GM23338 (cell line): ENCODE measurements around the gene GAS2. TPM values are rescaled to one million over a fixed set of nuclear protein-coding genes. Genes with fewer than 3 reads are reported as not detected.

ENCODE experiments used
- ATAC-seq: fragments of 200-7000 bp; cut with Tn5 transposase; 3 replicates; pipeline ENCODE4 v1.9.1; 2020
- DNase-seq: peaks from one replicate; pipeline ENCODE4 v3.0.0-alpha.2; 2015; ENCODE audit warnings: low spot score
- H2AFZ ChIP-seq: fragments of 200-600 bp; sonication (generic); 2 replicates; pipeline ENCODE4 v1.8.0; 2016; ENCODE audit warnings: antibody characterized with exemption, mild to moderate bottlenecking, moderate library complexity
- H3F3A ChIP-seq: fragments of 200-600 bp; sonication (generic); replicated peaks from 2 replicates; pipeline ENCODE4 v1.8.0; 2017; ENCODE audit warnings: antibody characterized with exemption, mixed run types, low read depth
- H3K27ac ChIP-seq: fragments of 200-600 bp; sonication (generic); 2 replicates; pipeline ENCODE4 v1.6.1; 2016; ENCODE audit warnings: low read depth
- H3K27me3 ChIP-seq: fragments of 200-600 bp; sonication (generic); 2 replicates; pipeline ENCODE4 v1.8.0; 2016; ENCODE audit warnings: mild to moderate bottlenecking, mixed run types, moderate library complexity; ENCODE audit not compliant: insufficient read depth
- H3K36me3 ChIP-seq: fragments of 200-600 bp; sonication (generic); 2 replicates; pipeline ENCODE4 v1.8.0; 2016; ENCODE audit warnings: mild to moderate bottlenecking; ENCODE audit not compliant: insufficient read depth
- H3K4me1 ChIP-seq: fragments of 200-600 bp; sonication (generic); 2 replicates; pipeline ENCODE4 v1.8.0; 2016; ENCODE audit warnings: mild to moderate bottlenecking, moderate library complexity; ENCODE audit not compliant: insufficient read depth
- H3K4me2 ChIP-seq: fragments of 200-600 bp; sonication (generic); 2 replicates; pipeline ENCODE4 v1.7.1; 2017; ENCODE audit warnings: mixed run types
- H3K4me3 ChIP-seq: fragments of 200-600 bp; sonication (generic); 2 replicates; pipeline ENCODE4 v1.6.1; 2016; ENCODE audit warnings: mixed run types
- H3K79me2 ChIP-seq: fragments of 200-600 bp; sonication (generic); replicated peaks from 2 replicates; pipeline ENCODE4 v1.8.0; 2017; ENCODE audit warnings: mild to moderate bottlenecking; ENCODE audit not compliant: insufficient read depth
- H3K9me2 ChIP-seq: fragments of 200-600 bp; sonication (generic); 2 replicates; pipeline ENCODE4 v1.8.0; 2017; ENCODE audit not compliant: insufficient read depth
- H4K20me1 ChIP-seq: fragments of 200-600 bp; sonication (generic); replicated peaks from 2 replicates; pipeline ENCODE4 v1.8.0; 2017; ENCODE audit warnings: mild to moderate bottlenecking; ENCODE audit not compliant: insufficient read depth
- H3K27ac Mint-ChIP-seq: 2 replicates; pipeline ENCODE4 v1.8.0; 2020; ENCODE audit warnings: inconsistent platforms, mild to moderate bottlenecking, moderate library complexity, mixed read lengths
- H3K27me3 Mint-ChIP-seq: 3 replicates; pipeline ENCODE4 v1.8.0; 2022; ENCODE audit warnings: low read depth, mild to moderate bottlenecking, moderate library complexity, mixed read lengths, inconsistent platforms; ENCODE audit not compliant: insufficient read depth, poor library complexity
- H3K36me3 Mint-ChIP-seq: 3 replicates; pipeline ENCODE4 v1.8.0; 2021; ENCODE audit warnings: low read depth, mild to moderate bottlenecking, inconsistent platforms, moderate library complexity, mixed read lengths
- H3K4me1 Mint-ChIP-seq: 3 replicates; pipeline ENCODE4 v1.8.0; 2020; ENCODE audit warnings: mild to moderate bottlenecking, inconsistent platforms, mixed read lengths
- H3K4me3 Mint-ChIP-seq: 3 replicates; pipeline ENCODE4 v1.8.0; 2021; ENCODE audit warnings: moderate library complexity, mild to moderate bottlenecking, inconsistent platforms, mixed read lengths
- H3K9me3 Mint-ChIP-seq: 3 replicates; pipeline ENCODE4 v1.8.0; 2020; ENCODE audit warnings: moderate library complexity, mild to moderate bottlenecking, inconsistent platforms, mixed read lengths
- ETS1 ChIP-seq: IDR thresholded peaks from 2 replicates; pipeline ENCODE4 v1.6.1; 2016; ENCODE audit warnings: antibody characterized with exemption
- EZH2 ChIP-seq: fragments of 200-600 bp; sonication (generic); IDR thresholded peaks from one replicate; pipeline ENCODE4 v1.8.0; 2017; ENCODE audit warnings: antibody characterized with exemption, mild to moderate bottlenecking, low read depth; ENCODE audit not compliant: unreplicated experiment
- EZH2phosphoT487 ChIP-seq: fragments of 200-600 bp; sonication (generic); IDR thresholded peaks from one replicate; pipeline ENCODE4 v1.8.1; 2018; ENCODE audit warnings: antibody characterized with exemption; ENCODE audit not compliant: unreplicated experiment
- JUNB ChIP-seq: IDR thresholded peaks from one replicate; pipeline ENCODE4 v1.6.1; 2016; ENCODE audit warnings: antibody characterized with exemption; ENCODE audit not compliant: unreplicated experiment
- NANOG ChIP-seq: IDR thresholded peaks from 2 replicates; pipeline ENCODE4 v1.6.1; 2016; ENCODE audit warnings: antibody characterized with exemption, borderline replicate concordance
- POLR2AphosphoS5 ChIP-seq: IDR thresholded peaks from 2 replicates; pipeline ENCODE4 v1.6.1; 2016; ENCODE audit warnings: antibody characterized with exemption, low read depth
- STAT1 ChIP-seq: IDR thresholded peaks from one replicate; pipeline ENCODE4 v1.6.1; 2016; ENCODE audit warnings: antibody characterized with exemption; ENCODE audit not compliant: unreplicated experiment
- ZNF114 ChIP-seq: fragments of 250-450 bp; sonication (Bioruptor Pico); IDR thresholded peaks from 2 replicates; pipeline ENCODE4 v1.5.0; 2020; ENCODE audit warnings: mild to moderate bottlenecking, moderate library complexity
- ZNF331 ChIP-seq: fragments of 250-450 bp; sonication (Bioruptor Pico); IDR thresholded peaks from 2 replicates; pipeline ENCODE4 v1.5.0; 2020; ENCODE audit warnings: low read depth, mild to moderate bottlenecking, moderate library complexity
- ZNF462 ChIP-seq: fragments of 250-450 bp; sonication (Bioruptor Pico); IDR thresholded peaks from 2 replicates; pipeline ENCODE4 v1.5.0; 2020; ENCODE audit warnings: mild to moderate bottlenecking, moderate library complexity
- polyA plus RNA-seq: library from polyadenylated mRNA; unstranded; fragments of >200 nt; fragmentation: Nextera tagmentation; extraction: Ambion mirVana; gene quantifications from 2 replicates; pipeline ENCODE4 v1.2.1, GENCODE V29; 2016
- total RNA-seq: library from RNA; depleted of rRNA; stranded (reverse); fragments of >200 nt; shearing (Covaris generic); gene quantifications from 2 replicates; pipeline ENCODE4 v1.2.3, GENCODE V29; 2014
- TF ChIP-seq, protein P1 (sequence below), 2 experiments: fragments of 200-600 bp in 1 of 2; sonication (generic) in 1 of 2; conservative IDR thresholded peaks; 2 replicates each; pipeline versions ENCODE4 v1.5.1 to v1.6.1; 2016 to 2017; ENCODE audit warnings: antibody characterized with exemption in 2 of 2, low read depth in 2 of 2, mild to moderate bottlenecking in 2 of 2, moderate library complexity in 1 of 2

GAS2 gene
- total and polyA plus RNA-seq, 2 experiments from 2014 or later: 2.6 to 6.7 TPM

DNA sequence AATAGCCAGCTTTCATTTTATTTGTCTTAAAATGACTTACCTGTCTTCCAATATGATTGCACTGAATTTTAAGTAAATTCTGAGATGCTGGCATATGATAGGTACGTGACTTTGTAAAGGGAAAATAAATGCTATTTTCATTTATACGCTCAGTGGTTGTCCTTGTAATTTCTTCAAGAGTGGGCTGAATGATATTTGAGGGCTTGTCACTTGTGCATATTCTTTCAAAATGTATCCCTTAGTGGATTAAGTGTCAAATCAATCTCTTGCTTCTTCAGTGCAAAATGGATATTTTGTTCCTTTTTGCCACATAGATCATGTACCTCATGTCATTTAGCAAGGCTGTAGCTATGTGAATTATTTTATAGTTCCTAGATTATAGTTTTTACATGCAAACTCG is 56.9 kb downstream of the GAS2 start (continued):
- TF ChIP-seq STAT1: no peak
- no peak for TF ChIP-seq JUNB
- TF ChIP-seq ZNF114 (CRISPR knock-in tag): no peak

DNA sequence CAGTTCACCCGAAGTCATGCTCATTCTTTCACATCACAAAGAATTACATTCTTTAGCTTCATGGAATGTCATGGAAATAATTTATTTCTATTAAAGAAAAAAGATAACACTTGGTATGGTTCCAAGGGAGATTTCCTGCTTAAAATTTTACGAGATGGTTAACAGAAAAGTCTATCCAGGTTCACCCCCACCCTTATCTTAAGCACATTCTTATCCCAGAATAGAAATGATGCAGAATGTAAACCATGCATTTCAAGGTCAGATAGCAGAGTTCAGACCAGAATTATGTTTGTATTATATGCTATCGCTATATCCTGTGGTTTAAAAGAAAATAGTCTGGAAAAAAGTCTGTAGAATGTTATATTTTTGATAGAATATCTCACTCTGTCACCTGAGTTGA is 58.7 kb downstream of the GAS2 start:
- Histone ChIP-seq H4K20me1 (no peaks in the 10 kb centered on the region), H3K36me3 (no peaks in the 10 kb centered on the region), H3K27me3 (no peaks in the 10 kb centered on the region), H3K9me2 (no peaks in the 10 kb centered on the region), H3K4me1 (no peaks in the 10 kb centered on the region), H3K79me2 (no peaks in the 10 kb centered on the region), H3K4me3 (no peak overlapping the region), H3K27ac (no peak overlapping the region), H2AFZ (no peak overlapping the region), H3K4me2 (no peak overlapping the region), H3F3A (no peaks in the 10 kb centered on the region)
- no peak overlapping the region for H3K27ac Mint-ChIP-seq
- DNase-seq (no peak), ATAC-seq (no peak)
- TF ChIP-seq EZH2phosphoT487 (no peak), JUNB (no peak), EZH2 (no peak)
- no peaks in the 10 kb centered on the region for H3K27me3 Mint-ChIP-seq
- H3K9me3 Mint-ChIP-seq: no peaks in the 10 kb centered on the region
- no peaks in the 10 kb centered on the region for H3K36me3 Mint-ChIP-seq
- no peaks in the 10 kb centered on the region for H3K4me1 Mint-ChIP-seq
- no peak overlapping the region for H3K4me3 Mint-ChIP-seq

GRCh38 chr11:22728600-22729389 is 62.4 kb downstream of the GAS2 start:
- H3K4me2 ChIP-seq: no peak overlapping the region
- no peaks in the 10 kb centered on the region for H3K36me3 ChIP-seq
- H3K9me3 Mint-ChIP-seq: no peaks in the 10 kb centered on the region
- no peaks in the 10 kb centered on the region for H3K4me1 Mint-ChIP-seq
- no peak overlapping the region for H3K27ac Mint-ChIP-seq
- no peaks in the 10 kb centered on the region for H3K27me3 Mint-ChIP-seq
- H3K36me3 Mint-ChIP-seq: no peaks in the 10 kb centered on the region
- no peak overlapping the region for H3K4me3 ChIP-seq
- H3K27me3 ChIP-seq: no peaks in the 10 kb centered on the region
- no peak for DNase-seq
- H2AFZ ChIP-seq: no peak overlapping the region
- H3F3A ChIP-seq: no peaks in the 10 kb centered on the region
- no peaks in the 10 kb centered on the region for H3K4me1 ChIP-seq
- no peaks in the 10 kb centered on the region for H3K79me2 ChIP-seq
- no peaks in the 10 kb centered on the region for H4K20me1 ChIP-seq
- ATAC-seq: no peak
- H3K4me3 Mint-ChIP-seq: no peak overlapping the region
- H3K9me2 ChIP-seq: no peaks in the 10 kb centered on the region
- H3K27ac ChIP-seq: no peak overlapping the region
- TF ChIP-seq ETS1 (no peak), NANOG (no peak), ZNF462 (CRISPR knock-in tag) (no peak), JUNB (no peak), POLR2AphosphoS5 (no peak), ZNF114 (CRISPR knock-in tag) (no peak), STAT1 (no peak), EZH2 (no peak), ZNF331 (no peak)
- TF ChIP-seq, protein P1, sequence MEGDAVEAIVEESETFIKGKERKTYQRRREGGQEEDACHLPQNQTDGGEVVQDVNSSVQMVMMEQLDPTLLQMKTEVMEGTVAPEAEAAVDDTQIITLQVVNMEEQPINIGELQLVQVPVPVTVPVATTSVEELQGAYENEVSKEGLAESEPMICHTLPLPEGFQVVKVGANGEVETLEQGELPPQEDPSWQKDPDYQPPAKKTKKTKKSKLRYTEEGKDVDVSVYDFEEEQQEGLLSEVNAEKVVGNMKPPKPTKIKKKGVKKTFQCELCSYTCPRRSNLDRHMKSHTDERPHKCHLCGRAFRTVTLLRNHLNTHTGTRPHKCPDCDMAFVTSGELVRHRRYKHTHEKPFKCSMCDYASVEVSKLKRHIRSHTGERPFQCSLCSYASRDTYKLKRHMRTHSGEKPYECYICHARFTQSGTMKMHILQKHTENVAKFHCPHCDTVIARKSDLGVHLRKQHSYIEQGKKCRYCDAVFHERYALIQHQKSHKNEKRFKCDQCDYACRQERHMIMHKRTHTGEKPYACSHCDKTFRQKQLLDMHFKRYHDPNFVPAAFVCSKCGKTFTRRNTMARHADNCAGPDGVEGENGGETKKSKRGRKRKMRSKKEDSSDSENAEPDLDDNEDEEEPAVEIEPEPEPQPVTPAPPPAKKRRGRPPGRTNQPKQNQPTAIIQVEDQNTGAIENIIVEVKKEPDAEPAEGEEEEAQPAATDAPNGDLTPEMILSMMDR (conservative IDR thresholded peaks at IDR 0.05; ENCODE audit: low read depth in 2 of 2): no peak
